CD4-positive, alpha-beta T cell (primary cell): Measurements from ENCODE around the gene SNX30. TPM values are rescaled to one million over a fixed set of nuclear protein-coding genes. Genes with fewer than 3 reads are reported as not detected.

Experiments
- ATAC-seq: fragments of 200-7000 bp; cut with Tn5 transposase; one replicate; pipeline ENCODE4 v1.10.0; 2022; ENCODE audit warnings: mild to moderate bottlenecking; ENCODE audit not compliant: poor library complexity
- CTCF ChIA-PET: fragments of 350-600 bp; sonication (Branson Sonifier 250); formaldehyde crosslinking; loops from one replicate; lab custom pipeline; 2021; ENCODE audit warnings: antibody characterized with exemption, inconsistent platforms; lab: Charles Lee
- POLR2A ChIA-PET: fragments of 350-600 bp; sonication (Branson Sonifier 250); formaldehyde crosslinking; loops from one replicate; lab custom pipeline; 2021; ENCODE audit warnings: antibody characterized with exemption, inconsistent platforms; lab: Charles Lee
- DNase-seq, 14 experiments: peaks; one replicate each; pipeline ENCODE4 v3.0.0-alpha.2; 2013 to 2020; ENCODE audit warnings: mixed read lengths in 2 of 14
- H3K27ac ChIP-seq, 2 donors: one replicate each; pipeline versions ENCODE4 v1.5.1 to v1.7.0; 2013; ENCODE audit warnings: low read length in 2 of 2, low read depth in 1 of 2, mild to moderate bottlenecking in 1 of 2
- H3K27me3 ChIP-seq, 2 experiments: 1 replicate in 1 of 2; 2 replicates in 1 of 2; pipeline versions ENCODE4 v1.6.1 to v1.7.0; 2013; ENCODE audit warnings: low read length in 2 of 2, control low read depth in 1 of 2, mild to moderate bottlenecking in 1 of 2, moderate library complexity in 1 of 2; ENCODE audit not compliant: insufficient read depth in 2 of 2, control insufficient read depth in 1 of 2
- H3K36me3 ChIP-seq: one replicate; pipeline ENCODE4 v1.6.1; 2013; ENCODE audit warnings: low read length, control low read depth; ENCODE audit not compliant: insufficient read depth
- H3K4me1 ChIP-seq: one replicate; pipeline ENCODE4 v1.6.1; 2013; ENCODE audit warnings: low read length, control low read depth; ENCODE audit not compliant: insufficient read depth
- H3K4me3 ChIP-seq: one replicate; pipeline ENCODE4 v1.5.1; 2013; ENCODE audit warnings: mild to moderate bottlenecking, low read length, moderate library complexity
- H3K9me3 ChIP-seq, 2 experiments: 1 replicate in 1 of 2; 2 replicates in 1 of 2; pipeline versions ENCODE4 v1.6.1 to v1.7.0; 2013; ENCODE audit warnings: low read length in 2 of 2, mild to moderate bottlenecking in 2 of 2, control low read depth in 1 of 2, moderate library complexity in 1 of 2; ENCODE audit not compliant: control insufficient read depth in 1 of 2, insufficient read depth in 1 of 2
- H3K27ac Mint-ChIP-seq: one replicate; pipeline ENCODE4 v1.8.0; 2020; ENCODE audit warnings: mixed read lengths
- H3K27me3 Mint-ChIP-seq: one replicate; pipeline ENCODE4 v1.8.0; 2021; ENCODE audit warnings: mixed read lengths
- H3K36me3 Mint-ChIP-seq: one replicate; pipeline ENCODE4 v1.8.0; 2021; ENCODE audit warnings: low read depth, mixed read lengths
- H3K4me1 Mint-ChIP-seq: one replicate; pipeline ENCODE4 v1.8.0; 2021; ENCODE audit warnings: low read depth, mixed read lengths
- H3K4me3 Mint-ChIP-seq: one replicate; pipeline ENCODE4 v1.8.0; 2020; ENCODE audit warnings: mild to moderate bottlenecking, mixed read lengths
- H3K9me3 Mint-ChIP-seq: one replicate; pipeline ENCODE4 v1.8.0; 2020; ENCODE audit warnings: mixed read lengths
- CTCF ChIP-seq: fragments of 200-600 bp; IDR thresholded peaks from one replicate; pipeline ENCODE4 v1.8.0; 2022; ENCODE audit warnings: antibody characterized with exemption, mild to moderate bottlenecking
- intact Hi-C, 2 experiments: fragments of 100-400 bp; cut with DNase I in 1 of 2; cut with micrococcal nuclease in 1 of 2; formaldehyde crosslinking; loops; one replicate each; pipeline versions ENCODE4 v1.15.1 to v1.9.0; 2023 to 2025; cut with DNase I, micrococcal nuclease
- total RNA-seq, 174 experiments: library from RNA in 2 of 174; stranded (reverse) in 2 of 174; gene quantifications; one replicate each; pipeline ENCODE4 v1.2.3 and lab custom pipeline; 2021 to 2026

SNX30 gene
- total RNA-seq, 2 experiments from 2014 or later: 5.2 to 5.8 TPM

- peaks cover 42% of the 10 kb centered on the region for H3K4me1 Mint-ChIP-seq
Observed at GRCh38 chr9:112774006-112774996, 23.7 kb downstream of the SNX30 start.

GRCh38 chr9:112777914-112778313, 27.4 kb downstream of the SNX30 start:
- ATAC-seq: no peak
- ChIA-PET POLR2A (no interaction called here), CTCF (interaction anchor here (1.1 kb wide), 1 partner anchor 39 kb away, joined by 4 read pairs; no protein-coding TSS in a partner anchor)
- Histone ChIP-seq H3K4me3 (no peak overlapping the region), H3K9me3 (no peaks in the 10 kb centered on the region), H3K27ac (no peak overlapping the region), H3K36me3 (no peaks in the 10 kb centered on the region), H3K4me1 (no peaks in the 10 kb centered on the region), H3K27me3 (no peaks in the 10 kb centered on the region)
- Mint-ChIP-seq H3K36me3 (no peaks in the 10 kb centered on the region), H3K4me3 (no peak overlapping the region), H3K4me1 (peaks cover 36% of the 10 kb centered on the region), H3K9me3 (no peaks in the 10 kb centered on the region), H3K27me3 (no peaks in the 10 kb centered on the region), H3K27ac (no peak overlapping the region)
- no peak for TF ChIP-seq CTCF
- intact Hi-C loops: no loop called here
- no peak for DNase-seq

More at GRCh38 chr9:112774006-112774996, 23.7 kb downstream of the SNX30 start:
- Histone ChIP-seq H3K4me1 (peaks cover 10% of the 10 kb centered on the region), H3K27me3 (no peaks in the 10 kb centered on the region), H3K36me3 (no peaks in the 10 kb centered on the region), H3K9me3 (no peaks in the 10 kb centered on the region), H3K4me3 (no peak overlapping the region), H3K27ac (no peak overlapping the region)
- Mint-ChIP-seq H3K27ac (no peak overlapping the region), H3K9me3 (no peaks in the 10 kb centered on the region), H3K36me3 (peaks cover 5% of the 10 kb centered on the region), H3K4me3 (no peak overlapping the region), H3K27me3 (no peaks in the 10 kb centered on the region)
- no peak for ATAC-seq
- ChIA-PET CTCF (no interaction called here), POLR2A (no interaction called here)
- intact Hi-C loops: no loop called here
- TF ChIP-seq CTCF: no peak
- no peak for DNase-seq

- no peak overlapping the region for H3K27ac Mint-ChIP-seq
- no peak overlapping the region for H3K4me3 ChIP-seq
- H3K36me3 Mint-ChIP-seq: no peaks in the 10 kb centered on the region
- peaks cover 29% of the 10 kb centered on the region for H3K4me1 Mint-ChIP-seq
- H3K27me3 Mint-ChIP-seq: no peaks in the 10 kb centered on the region
- H3K4me1 ChIP-seq: no peaks in the 10 kb centered on the region
- no peak overlapping the region for H3K27ac ChIP-seq
- POLR2A ChIA-PET: no interaction called here
- CTCF ChIA-PET: interaction anchor here (0.6 to 1.0 kb wide), 2 partner anchors 17 to 148 kb away, joined by 3 read pairs; no protein-coding TSS in a partner anchor
- ATAC-seq (no peak), DNase-seq (no peak)
- no peak overlapping the region for H3K4me3 Mint-ChIP-seq
- H3K36me3 ChIP-seq: no peaks in the 10 kb centered on the region
- TF ChIP-seq CTCF: no peak
- H3K9me3 ChIP-seq: no peaks in the 10 kb centered on the region
- intact Hi-C loops: no loop called here
- no peaks in the 10 kb centered on the region for H3K9me3 Mint-ChIP-seq
- no peaks in the 10 kb centered on the region for H3K27me3 ChIP-seq
Observed at GRCh38 chr9:112780450-112781036, 30.0 kb downstream of the SNX30 start.
